HCT116 (cell line): ENCODE results near the gene KPNA1. TPM values are rescaled to one million over a fixed set of nuclear protein-coding genes. Genes with fewer than 3 reads are reported as not detected.

Experiments
- ATAC-seq: fragments of 200-7000 bp; cut with Tn5 transposase; 2 replicates; pipeline ENCODE4 v1.9.1; 2020; ENCODE audit warnings: mild to moderate bottlenecking, moderate library complexity
- BruUV-seq: library from RNA; stranded (reverse); fragments of 400-500 nt; replicated peaks from 2 replicates; lab custom pipeline; 2021; lab: Mats Ljungman, UMichigan
- CTCF ChIA-PET: fragments of 300-600 bp; sonication (Branson Sonifier 250); formaldehyde crosslinking; loops from one replicate; lab custom pipeline; 2021; ENCODE audit warnings: antibody characterized with exemption; lab: Charles Lee
- POLR2A ChIA-PET: fragments of 300-600, 350-600 bp; sonication (Branson Sonifier 250); formaldehyde crosslinking; loops from one replicate; lab custom pipeline; 2021; ENCODE audit warnings: antibody characterized with exemption; lab: Charles Lee
- RAD21 ChIA-PET, 2 experiments: fragments of 300-600 bp; sonication (Branson Sonifier 250); formaldehyde crosslinking; loops; one replicate each; lab custom pipeline; 2023; ENCODE audit warnings: low total read pairs in 2 of 2; ENCODE audit not compliant: uncharacterized antibody in 2 of 2, unreplicated experiment in 2 of 2, low non-redundant PET in 1 of 2; lab: Charles Lee
- DNase-seq: peaks from one replicate; pipeline ENCODE4 v3.0.0-alpha.2; 2010; ENCODE audit warnings: low read depth, low spot score
- H2AFZ ChIP-seq: fragments of 200-600 bp; shearing (Covaris generic), sonication (generic); 2 replicates; pipeline ENCODE4 v1.6.1; 2017; ENCODE audit warnings: low read depth, mixed run types, mixed read lengths, antibody characterized with exemption, low read length; ENCODE audit not compliant: poor library complexity, severe bottlenecking
- H3K27ac ChIP-seq: 2 replicates; pipeline ENCODE4 v1.5.1; 2012; ENCODE audit warnings: low read depth, low read length
- H3K27me3 ChIP-seq: fragments of 200-600 bp; sonication (generic); 2 replicates; pipeline ENCODE4 v1.6.1; 2016; ENCODE audit warnings: mixed run types, low read length, mixed read lengths; ENCODE audit not compliant: insufficient read depth
- H3K36me3 ChIP-seq, 2 experiments: fragments of 200-500 bp in 1 of 2; fragments of 200-600 bp in 1 of 2; sonication (Bioruptor generic) in 1 of 2; sonication (generic) in 1 of 2; 2 replicates each; pipeline versions ENCODE4 v1.5.1 to v1.6.1; 2014 to 2016; ENCODE audit warnings: low read length in 2 of 2, inconsistent platforms in 1 of 2, mixed read lengths in 1 of 2, mixed run types in 1 of 2; ENCODE audit not compliant: insufficient read depth in 2 of 2, control insufficient read depth in 1 of 2
- H3K4me1 ChIP-seq, 2 experiments: fragments of 200-600 bp in 1 of 2; sonication (generic) in 1 of 2; 2 replicates each; pipeline versions ENCODE4 v1.5.1 to v1.6.1; 2012 to 2017; ENCODE audit warnings: low read length in 2 of 2, inconsistent platforms in 1 of 2, mild to moderate bottlenecking in 1 of 2, mixed read lengths in 1 of 2, mixed run types in 1 of 2, moderate library complexity in 1 of 2; ENCODE audit not compliant: insufficient read depth in 2 of 2, control insufficient read depth in 1 of 2
- H3K4me2 ChIP-seq: fragments of 200-600 bp; sonication (generic); 2 replicates; pipeline ENCODE4 v1.6.1; 2017; ENCODE audit warnings: mixed run types, low read length, mixed read lengths
- H3K4me3 ChIP-seq, 2 experiments: fragments of 200-600 bp in 1 of 2; sonication (generic) in 1 of 2; replicated peaks in 1 of 2; 2 replicates each; pipeline ENCODE4 v1.5.1; 2011 to 2016; ENCODE audit warnings: low read length in 2 of 2, control low read depth in 1 of 2, low read depth in 1 of 2, mild to moderate bottlenecking in 1 of 2, mixed read lengths in 1 of 2, mixed run types in 1 of 2
- H3K79me2 ChIP-seq: fragments of 200-600 bp; sonication (generic); 2 replicates; pipeline ENCODE4 v1.6.1; 2017; ENCODE audit warnings: mild to moderate bottlenecking, mixed run types, low read length, moderate library complexity, mixed read lengths; ENCODE audit not compliant: insufficient read depth
- H3K9ac ChIP-seq: fragments of 200-600 bp; sonication (generic); 2 replicates; pipeline ENCODE4 v1.6.1; 2016; ENCODE audit warnings: low read length, mixed read lengths
- H3K9me2 ChIP-seq: fragments of 200-600 bp; sonication (generic), shearing (Covaris generic); 2 replicates; pipeline ENCODE4 v1.6.1; 2017; ENCODE audit warnings: mixed run types, mild to moderate bottlenecking, moderate library complexity; ENCODE audit not compliant: insufficient read depth
- H3K9me3 ChIP-seq, 2 experiments: fragments of 200-500 bp in 1 of 2; fragments of 200-600 bp in 1 of 2; sonication (Bioruptor generic) in 1 of 2; sonication (generic) in 1 of 2; 2 replicates each; pipeline ENCODE4 v1.6.1; 2014 to 2017; ENCODE audit warnings: low read length in 2 of 2, mixed read lengths in 2 of 2, inconsistent platforms in 1 of 2, low read depth in 1 of 2, mild to moderate bottlenecking in 1 of 2, mixed run types in 1 of 2, moderate library complexity in 1 of 2; ENCODE audit not compliant: control insufficient read depth in 1 of 2, insufficient read depth in 1 of 2
- H4K20me1 ChIP-seq: fragments of 200-600 bp; sonication (generic), shearing (Covaris generic); 2 replicates; pipeline ENCODE4 v1.6.1; 2017; ENCODE audit warnings: mixed run types, mild to moderate bottlenecking, moderate library complexity; ENCODE audit not compliant: insufficient read depth
- CBX3 ChIP-seq: IDR thresholded peaks from 2 replicates; pipeline ENCODE4 v1.6.1; 2012; ENCODE audit warnings: low read depth
- CTCF ChIP-seq, 3 experiments: fragments of 200-600 bp in 1 of 3; sonication (generic) in 1 of 3; IDR thresholded peaks in 2 of 3; conservative IDR thresholded peaks in 1 of 3; 2 replicates each; pipeline ENCODE4 v1.5.1; 2012 to 2017; ENCODE audit warnings: low read depth in 2 of 3, low read length in 2 of 3, antibody characterized with exemption in 1 of 3, borderline replicate concordance in 1 of 3, control low read depth in 1 of 3, mild to moderate bottlenecking in 1 of 3, mixed read lengths in 1 of 3, mixed run types in 1 of 3, moderate library complexity in 1 of 3; ENCODE audit not compliant: insufficient read depth in 1 of 3
- EGR1 ChIP-seq: IDR thresholded peaks from 2 replicates; pipeline ENCODE4 v1.6.1; 2012; ENCODE audit warnings: low read depth
- EZH2 ChIP-seq: fragments of 200-600 bp; sonication (generic); IDR thresholded peaks from 2 replicates; pipeline ENCODE4 v1.6.1; 2017; ENCODE audit warnings: antibody characterized with exemption, mixed run types
- EZH2phosphoT487 ChIP-seq: fragments of 200-600 bp; IDR thresholded peaks from 2 replicates; pipeline ENCODE4 v1.6.1; 2018; ENCODE audit warnings: antibody characterized with exemption, borderline replicate concordance
- FOSL1 ChIP-seq: IDR thresholded peaks from 2 replicates; pipeline ENCODE4 v1.6.1; 2012; ENCODE audit warnings: low read depth
- JUND ChIP-seq: IDR thresholded peaks from 2 replicates; pipeline ENCODE4 v1.6.1; 2012
- MAX ChIP-seq: IDR thresholded peaks from 2 replicates; pipeline ENCODE4 v1.6.1; 2012
- POLR2A ChIP-seq: IDR thresholded peaks from 2 replicates; pipeline ENCODE4 v1.7.0; 2011; ENCODE audit warnings: borderline replicate concordance; ENCODE audit not compliant: insufficient read depth, insufficient read length; ENCODE audit errors: extremely low read depth
- POLR2AphosphoS5 ChIP-seq: IDR thresholded peaks from 2 replicates; pipeline ENCODE4 v1.6.1; 2011; ENCODE audit warnings: mild to moderate bottlenecking, low read depth, low read length, moderate library complexity
- RAD21 ChIP-seq: IDR thresholded peaks from 2 replicates; pipeline ENCODE4 v1.6.1; 2012; ENCODE audit warnings: low read depth, mild to moderate bottlenecking
- REST ChIP-seq: IDR thresholded peaks from 2 replicates; pipeline ENCODE4 v1.6.1; 2012; ENCODE audit warnings: low read depth
- SIN3A ChIP-seq: IDR thresholded peaks from 2 replicates; pipeline ENCODE4 v1.6.1; 2012; ENCODE audit warnings: low read depth
- SP1 ChIP-seq: IDR thresholded peaks from 2 replicates; pipeline ENCODE4 v1.6.1; 2012; ENCODE audit warnings: low read depth
- SRF ChIP-seq: IDR thresholded peaks from 2 replicates; pipeline ENCODE4 v1.6.1; 2012; ENCODE audit warnings: low read depth
- TCF7L2 ChIP-seq: IDR thresholded peaks from 2 replicates; pipeline ENCODE4 v1.7.0; 2011; ENCODE audit warnings: borderline replicate concordance, inconsistent platforms; ENCODE audit not compliant: insufficient read depth, insufficient read length; ENCODE audit errors: extremely low read depth
- YY1 ChIP-seq: IDR thresholded peaks from 2 replicates; pipeline ENCODE4 v1.6.1; 2011; ENCODE audit warnings: low read length, low read depth, moderate library complexity, mild to moderate bottlenecking; ENCODE audit not compliant: insufficient replicate concordance; ENCODE audit errors: extremely low read depth
- ZBTB33 ChIP-seq: IDR thresholded peaks from 2 replicates; pipeline ENCODE4 v1.6.1; 2011; ENCODE audit warnings: mild to moderate bottlenecking, low read length, moderate library complexity; ENCODE audit not compliant: insufficient replicate concordance; ENCODE audit errors: extremely low read depth
- ZFX ChIP-seq: fragments of 450-650 bp; IDR thresholded peaks from 2 replicates; pipeline ENCODE4 v1.6.1; 2017
- intact Hi-C: fragments of 100-400 bp; cut with micrococcal nuclease; formaldehyde crosslinking; loops from 2 replicates; pipeline ENCODE4 v1.10.0; 2022
- total RNA-seq: library from RNA; stranded (reverse); gene quantifications from one replicate; pipeline ENCODE4 v1.2.1, GENCODE V29; 2021; ENCODE audit not compliant: unreplicated experiment

Gene KPNA1
- total RNA-seq, 1 experiment from 2014 or later = 73.4 TPM

GRCh38 chr3:122391681-122392446 lies 122.9 kb downstream of the KPNA1 start:
- BruUV-seq = no TSS peak
- H3K36me3 ChIP-seq = peaks cover 0 to 15% of the 10 kb centered on the region in 2 experiments; a peak in 3 of 4 replicates
- DNase-seq (no peak), ATAC-seq (no peak)
- H3K79me2 ChIP-seq = peaks cover 62% of the 10 kb centered on the region
- no peak overlapping the region for H3K4me3 ChIP-seq
- intact Hi-C loops = no loop called here
- H3K9me3 ChIP-seq = no peaks in the 10 kb centered on the region
- H3K4me1 ChIP-seq = peaks cover 0 to 4% of the 10 kb centered on the region in 2 experiments; a peak in 1 of 4 replicates
- POLR2A ChIA-PET = interaction anchor here (2.0 kb wide), 1 partner anchor 8 kb away, joined by 19 read pairs; the partner anchor contains the start of genes FAM162A and MIX23
- no peak overlapping the region for H2AFZ ChIP-seq
- no peaks in the 10 kb centered on the region for H3K9me2 ChIP-seq
- TF ChIP-seq FOSL1 (no peak), EZH2 (no peak), MAX (no peak), POLR2A (no peak), EGR1 (no peak), POLR2AphosphoS5 (no peak), CTCF (IDR thresholded peaks at IDR 0.05 in 2 of 3, conservative IDR thresholded peaks at IDR 0.05 in 1 of 3; ENCODE audit: borderline replicate concordance in 1 of 3, insufficient read depth in 1 of 3, low read depth in 2 of 3, low read length in 2 of 3) (no peak), EZH2phosphoT487 (no peak), YY1 (no peak), RAD21 (no peak), ZBTB33 (no peak), JUND (no peak), TCF7L2 (no peak), ZFX (no peak), SRF (no peak), SIN3A (no peak), CBX3 (no peak), REST (no peak), SP1 (no peak)
- RAD21 ChIA-PET = no interaction called here
- no peaks in the 10 kb centered on the region for H3K27me3 ChIP-seq
- no peak overlapping the region for H3K9ac ChIP-seq
- CTCF ChIA-PET = interaction anchor here (1.8 to 2.8 kb wide), 2 partner anchors 86 to 287 kb away, joined by 6 to 29 read pairs; no protein-coding TSS in a partner anchor
- no peak overlapping the region for H3K4me2 ChIP-seq
- H3K27ac ChIP-seq = no peak overlapping the region
- no peaks in the 10 kb centered on the region for H4K20me1 ChIP-seq
